ENCODE data around the gene ASB6. TPM values are rescaled to one million over a fixed set of nuclear protein-coding genes. Genes with fewer than 3 reads are reported as not detected.

ASB6 gene
- total RNA-seq, 1 experiment from 2014 or later, result 19.1 TPM

DNA sequence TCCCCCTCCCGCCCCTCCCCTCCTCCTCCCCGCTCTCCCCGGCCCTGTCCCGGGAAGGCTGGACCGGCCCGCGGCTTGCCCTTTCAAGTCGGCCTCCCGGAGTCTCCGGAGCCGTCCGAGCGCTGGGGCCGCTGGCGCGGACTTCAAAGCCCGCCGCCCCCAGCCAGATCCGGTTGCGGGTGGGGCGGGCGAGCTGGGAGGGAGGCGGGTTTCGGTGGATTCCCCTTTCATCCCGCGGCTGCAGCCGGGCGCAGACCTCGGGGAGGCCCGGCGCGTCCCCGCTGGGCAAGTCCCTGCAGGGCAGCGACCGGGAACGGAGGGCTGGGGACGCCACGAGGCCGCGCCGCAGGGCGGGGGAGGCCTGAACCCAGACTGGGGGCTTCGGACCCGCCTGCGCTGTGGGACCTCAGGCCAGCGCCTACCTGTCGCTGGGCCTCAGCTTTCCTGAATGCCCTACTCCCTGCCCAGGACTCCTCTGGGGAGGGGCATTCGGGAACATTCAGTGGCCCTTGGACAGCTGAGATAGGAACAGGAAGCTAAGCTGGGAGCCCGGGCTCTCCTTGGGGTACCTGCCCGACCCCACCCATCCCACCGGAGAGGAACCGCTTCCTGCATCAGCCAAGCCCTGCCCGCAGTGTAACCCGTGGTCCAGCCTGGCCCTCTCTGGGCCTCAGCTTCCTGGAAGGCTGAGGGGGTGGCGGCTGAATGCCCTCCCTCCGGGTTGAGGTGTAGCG is 44.4 kb downstream of the ASB6 start:
- Histone ChIP-seq H2AFZ (ENCODE audit: low read length) (peak overlapping the region; percentile 71), H3K4me3 (ENCODE audit: low read length) (peak overlapping the region; percentile 62), H3K9me2 (replicated peaks; ENCODE audit: low read length) (no peaks in the 10 kb centered on the region), H4K20me1 (ENCODE audit: low read length) (no peaks in the 10 kb centered on the region), H3K27me3 (ENCODE audit: low read length) (no peaks in the 10 kb centered on the region), H3K27ac (ENCODE audit: low read length) (no peak overlapping the region), H3K36me3 (ENCODE audit: low read depth, low read length) (no peaks in the 10 kb centered on the region), H3K9ac (ENCODE audit: low read length) (peak overlapping the region; percentile 39; the same call in 1 of the 2 replicates), H3K4me2 (ENCODE audit: low read length) (peak overlapping the region; percentile 86), H3K9me3 (ENCODE audit: low read length) (no peaks in the 10 kb centered on the region), H3F3A (ENCODE audit: low read length, unreplicated experiment) (no peaks in the 10 kb centered on the region), H3K79me2 (ENCODE audit: low read length) (no peaks in the 10 kb centered on the region), H3K4me1 (ENCODE audit: insufficient read depth, low read length) (peaks cover 2% of the 10 kb centered on the region; the same call in 1 of the 2 replicates)
- BruUV-seq (replicated peaks), result no TSS peak
- ATAC-seq (peak; percentile 59), DNase-seq (peak; percentile 56)
- ChIA-PET POLR2A (ENCODE audit: unreplicated experiment) (interaction anchor here (0.6 to 0.7 kb wide), 2 partner anchors 8 to 457 kb away, joined by 3 to 4 read pairs; no protein-coding TSS in a partner anchor), CTCF (no interaction called here)
- no peak for TF ChIP-seq EZH2phosphoT487 (IDR thresholded peaks at IDR 0.05; ENCODE audit: borderline replicate concordance, low read length)
- intact Hi-C loops (cut with micrococcal nuclease), result no loop called here

GRCh38 chr9:129596541-129597331 is 45.2 kb downstream of the ASB6 start:
- H3K4me3 ChIP-seq (ENCODE audit: low read length), result peak overlapping the region; percentile 62
- H3K4me2 ChIP-seq (ENCODE audit: low read length), result peak overlapping the region; percentile 86
- H3K79me2 ChIP-seq (ENCODE audit: low read length), result no peaks in the 10 kb centered on the region
- ChIA-PET CTCF (no interaction called here), POLR2A (ENCODE audit: unreplicated experiment) (no interaction called here)
- H3K9me2 ChIP-seq (replicated peaks; ENCODE audit: low read length), result no peaks in the 10 kb centered on the region
- peak overlapping the region; percentile 50; the same call in 1 of the 2 replicates for H2AFZ ChIP-seq (ENCODE audit: low read length)
- H4K20me1 ChIP-seq (ENCODE audit: low read length), result no peaks in the 10 kb centered on the region
- no peaks in the 10 kb centered on the region for H3K36me3 ChIP-seq (ENCODE audit: low read depth, low read length)
- peaks cover 2% of the 10 kb centered on the region; the same call in 1 of the 2 replicates for H3K4me1 ChIP-seq (ENCODE audit: insufficient read depth, low read length)
- no peak overlapping the region for H3K27ac ChIP-seq (ENCODE audit: low read length)
- ATAC-seq, result peak; percentile 72
- DNase-seq, result peak; percentile 25
- H3K27me3 ChIP-seq (ENCODE audit: low read length), result no peaks in the 10 kb centered on the region
- no peaks in the 10 kb centered on the region for H3F3A ChIP-seq (ENCODE audit: low read length, unreplicated experiment)
- TF ChIP-seq EZH2phosphoT487 (IDR thresholded peaks at IDR 0.05; ENCODE audit: borderline replicate concordance, low read length), result no peak
- TF ChIP-seq EZH2 (IDR thresholded peaks at IDR 0.05; ENCODE audit: low read length, unreplicated experiment), result no peak
- intact Hi-C loops (cut with micrococcal nuclease), result no loop called here
- H3K9ac ChIP-seq (ENCODE audit: low read length), result no peak overlapping the region
- H3K9me3 ChIP-seq (ENCODE audit: low read length), result no peaks in the 10 kb centered on the region
- BruUV-seq (replicated peaks), result no TSS peak

GRCh38 chr9:129595903-129596540 is 45.9 kb downstream of the ASB6 start:
- BruUV-seq (replicated peaks), result no TSS peak
- no peaks in the 10 kb centered on the region for H3F3A ChIP-seq (ENCODE audit: low read length, unreplicated experiment)
- no peaks in the 10 kb centered on the region for H3K27me3 ChIP-seq (ENCODE audit: low read length)
- ChIA-PET POLR2A (ENCODE audit: unreplicated experiment) (interaction anchor here (0.6 kb wide), 1 partner anchor 422 kb away, joined by 3 read pairs; no protein-coding TSS in a partner anchor), CTCF (no interaction called here)
- no peaks in the 10 kb centered on the region for H3K36me3 ChIP-seq (ENCODE audit: low read depth, low read length)
- no peak overlapping the region for H3K9ac ChIP-seq (ENCODE audit: low read length)
- no peaks in the 10 kb centered on the region for H3K9me2 ChIP-seq (replicated peaks; ENCODE audit: low read length)
- TF ChIP-seq CTCF (conservative IDR thresholded peaks at IDR 0.05; ENCODE audit: low read depth, low read length) (no peak), EZH2 (IDR thresholded peaks at IDR 0.05; ENCODE audit: low read length, unreplicated experiment) (no peak), EZH2phosphoT487 (IDR thresholded peaks at IDR 0.05; ENCODE audit: borderline replicate concordance, low read length) (no peak)
- H4K20me1 ChIP-seq (ENCODE audit: low read length), result no peaks in the 10 kb centered on the region
- no peak overlapping the region for H3K4me3 ChIP-seq (ENCODE audit: low read length)
- no peak overlapping the region for H2AFZ ChIP-seq (ENCODE audit: low read length)
- H3K27ac ChIP-seq (ENCODE audit: low read length), result no peak overlapping the region
- DNase-seq (no peak), ATAC-seq (no peak)
- peaks cover 2% of the 10 kb centered on the region; the same call in 1 of the 2 replicates for H3K4me1 ChIP-seq (ENCODE audit: insufficient read depth, low read length)
- H3K9me3 ChIP-seq (ENCODE audit: low read length), result no peaks in the 10 kb centered on the region
- intact Hi-C loops (cut with micrococcal nuclease), result no loop called here
- no peak overlapping the region for H3K4me2 ChIP-seq (ENCODE audit: low read length)
- no peaks in the 10 kb centered on the region for H3K79me2 ChIP-seq (ENCODE audit: low read length)
